ENCODE measurements around the gene LTBP4. TPM values are rescaled to one million over a fixed set of nuclear protein-coding genes. Genes with fewer than 3 reads are reported as not detected.
"Not testable (repeated sequence)": the region's sequence is repeated elsewhere in the genome, so short reads cannot be mapped to it uniquely, and the experiment has no call there.

The LTBP4 gene
- polyA plus RNA-seq, 2 donors = 69.9 to 117 TPM

DNA sequence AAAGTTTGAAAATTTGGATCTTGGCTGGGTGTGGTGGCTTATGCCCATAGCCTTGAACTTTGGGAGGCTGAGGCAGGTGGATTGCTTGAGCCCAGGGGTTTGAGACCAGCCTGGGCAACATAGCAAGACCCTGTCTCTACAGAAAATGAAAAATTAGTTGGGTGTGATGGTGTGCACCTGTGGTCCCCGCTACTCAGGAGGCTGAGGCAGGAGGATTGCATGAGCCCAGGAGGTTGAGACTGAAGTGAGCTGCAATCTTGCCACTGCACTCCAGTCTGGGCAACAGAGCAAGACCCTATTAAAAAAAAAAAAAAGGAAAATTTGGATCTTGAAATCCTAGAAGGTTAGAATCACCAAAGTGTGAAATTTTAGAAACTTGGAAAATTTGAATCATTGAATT is 36.6 kb upstream of the LTBP4 start:
- not testable (repeated sequence) for H3K27ac ChIP-seq (ENCODE audit: low read depth in 2 of 2, low read length in 1 of 2); H3K4me1 ChIP-seq (ENCODE audit: control insufficient read depth in 2 of 2, insufficient read depth in 2 of 2, low read length in 1 of 2); H3K9me3 ChIP-seq (ENCODE audit: control insufficient read depth in 2 of 2, insufficient read depth in 1 of 2, low read depth in 1 of 2, low read length in 1 of 2); H3K36me3 ChIP-seq (ENCODE audit: control insufficient read depth in 2 of 2, insufficient read depth in 2 of 2, low read length in 1 of 2); H3K4me3 ChIP-seq (ENCODE audit: low read depth in 1 of 2, low read length in 2 of 2)
- 86 to 96% methylated on average over 1 of the region's 1 CpG for WGBS, 2 donors
- peaks cover 0 to 13% of the 10 kb centered on the region in 2 donors for H3K27me3 ChIP-seq (ENCODE audit: control insufficient read depth in 1 of 2, insufficient read depth in 2 of 2, low read length in 2 of 2)

DNA sequence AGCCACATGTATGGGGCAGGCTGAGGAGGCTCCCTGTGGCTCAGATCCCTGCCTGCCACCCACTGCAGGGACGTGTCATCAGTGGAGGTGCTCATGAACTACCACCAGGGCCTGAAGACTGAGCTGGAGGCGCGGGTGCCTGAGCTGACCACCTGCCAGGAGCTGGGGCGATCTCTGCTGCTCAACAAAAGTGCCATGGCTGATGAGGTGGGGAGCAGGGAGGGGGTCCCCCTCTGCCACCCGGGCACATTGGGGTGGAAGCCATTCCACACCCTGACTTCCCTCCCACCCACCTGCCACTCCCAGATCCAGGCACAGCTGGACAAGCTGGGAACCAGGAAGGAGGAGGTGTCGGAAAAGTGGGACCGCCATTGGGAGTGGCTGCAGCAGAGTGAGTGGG is 35.8 kb upstream of the LTBP4 start:
- H3K4me1 ChIP-seq (ENCODE audit: control insufficient read depth in 2 of 2, insufficient read depth in 2 of 2, low read length in 1 of 2) = peaks cover 4 to 8% of the 10 kb centered on the region in 2 donors
- peaks cover 0 to 13% of the 10 kb centered on the region in 2 donors for H3K27me3 ChIP-seq (ENCODE audit: control insufficient read depth in 1 of 2, insufficient read depth in 2 of 2, low read length in 2 of 2)
- WGBS, 2 donors = 65 to 76% methylated on average over 7 of the region's 7 CpGs
- no peaks in the 10 kb centered on the region for H3K36me3 ChIP-seq (ENCODE audit: control insufficient read depth in 2 of 2, insufficient read depth in 2 of 2, low read length in 1 of 2)
- H3K4me3 ChIP-seq (ENCODE audit: low read depth in 1 of 2, low read length in 2 of 2) = no peak overlapping the region
- H3K27ac ChIP-seq (ENCODE audit: low read depth in 2 of 2, low read length in 1 of 2) = no peak overlapping the region
- peaks cover 0 to 3% of the 10 kb centered on the region in 2 donors for H3K9me3 ChIP-seq (ENCODE audit: control insufficient read depth in 2 of 2, insufficient read depth in 1 of 2, low read depth in 1 of 2, low read length in 1 of 2)

DNA sequence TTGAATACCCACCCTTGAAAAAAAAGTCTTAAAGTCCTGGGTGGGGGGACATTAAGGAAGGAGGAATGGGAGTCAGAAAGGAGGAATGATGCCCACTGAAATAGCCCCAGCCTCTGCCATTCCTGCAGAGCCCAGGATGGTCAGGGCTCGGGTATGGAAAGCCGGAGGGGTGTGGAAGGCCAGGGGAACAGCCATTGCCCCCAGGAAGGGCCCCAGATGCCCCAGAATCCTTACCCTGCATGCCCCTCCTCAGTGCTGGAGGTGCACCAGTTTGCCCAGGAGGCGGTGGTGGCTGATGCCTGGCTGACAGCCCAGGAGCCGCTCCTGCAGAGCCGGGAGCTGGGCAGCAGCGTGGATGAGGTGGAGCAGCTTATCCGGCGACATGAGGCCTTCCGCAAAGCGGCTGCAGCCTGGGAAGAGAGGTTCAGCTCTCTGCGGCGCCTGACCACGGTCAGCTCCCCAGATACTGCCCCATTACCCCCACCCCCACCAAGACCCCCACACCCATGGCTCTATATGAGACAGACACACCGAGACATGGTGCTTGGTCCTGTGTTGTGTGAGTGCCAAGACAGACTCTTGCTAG is 35.2 kb upstream of the LTBP4 start:
- Histone ChIP-seq H3K4me1 (ENCODE audit: control insufficient read depth in 2 of 2, insufficient read depth in 2 of 2, low read length in 1 of 2) (peaks cover 4 to 8% of the 10 kb centered on the region in 2 donors), H3K27me3 (ENCODE audit: control insufficient read depth in 1 of 2, insufficient read depth in 2 of 2, low read length in 2 of 2) (peaks cover 0 to 9% of the 10 kb centered on the region in 2 donors), H3K9me3 (ENCODE audit: control insufficient read depth in 2 of 2, insufficient read depth in 1 of 2, low read depth in 1 of 2, low read length in 1 of 2) (peaks cover 0 to 3% of the 10 kb centered on the region in 2 donors), H3K4me3 (ENCODE audit: low read depth in 1 of 2, low read length in 2 of 2) (no peak overlapping the region), H3K27ac (ENCODE audit: low read depth in 2 of 2, low read length in 1 of 2) (no peak overlapping the region), H3K36me3 (ENCODE audit: control insufficient read depth in 2 of 2, insufficient read depth in 2 of 2, low read length in 1 of 2) (no peaks in the 10 kb centered on the region)
- WGBS, 2 donors = 46 to 48% methylated on average over 13 to 14 of the region's 14 CpGs

DNA sequence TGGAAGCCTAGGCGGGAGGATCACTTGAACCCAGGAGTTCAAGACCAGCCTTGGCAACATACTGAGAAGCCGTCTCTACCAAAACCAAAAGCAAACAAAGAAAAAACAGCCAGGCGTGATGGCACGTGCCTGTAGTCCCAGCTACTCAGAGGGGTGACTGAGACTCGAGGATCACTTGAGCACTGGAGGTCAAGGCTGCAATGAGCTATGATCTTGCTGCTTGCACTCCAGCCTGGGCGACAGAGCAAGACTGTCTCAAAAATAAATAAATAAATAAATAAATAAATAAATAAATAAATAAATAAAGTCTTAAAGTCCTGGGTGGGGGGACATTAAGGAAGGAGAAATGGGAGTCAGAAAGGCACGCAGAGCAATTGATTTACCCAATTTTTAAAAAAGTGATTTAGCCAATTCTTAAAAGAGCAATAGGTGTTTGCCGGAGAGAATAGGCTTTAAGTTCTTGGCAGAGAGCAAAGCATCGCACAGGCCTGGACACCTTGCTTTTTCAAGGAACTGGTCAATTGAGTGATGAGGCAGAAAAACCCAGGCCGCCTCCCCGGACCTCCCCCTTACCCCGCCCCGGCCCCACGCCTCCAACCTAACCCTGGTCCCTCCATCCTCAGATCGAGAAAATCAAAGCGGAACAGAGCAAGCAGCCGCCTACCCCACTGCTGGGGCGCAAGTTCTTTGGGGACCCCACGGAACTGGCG is 34.0 kb upstream of the LTBP4 start:
- peak overlapping the region in 1 of 2 donors; percentile 12 for H3K4me3 ChIP-seq (ENCODE audit: low read depth in 1 of 2, low read length in 2 of 2)
- peaks cover 0 to 3% of the 10 kb centered on the region in 2 donors for H3K9me3 ChIP-seq (ENCODE audit: control insufficient read depth in 2 of 2, insufficient read depth in 1 of 2, low read depth in 1 of 2, low read length in 1 of 2)
- H3K36me3 ChIP-seq (ENCODE audit: control insufficient read depth in 2 of 2, insufficient read depth in 2 of 2, low read length in 1 of 2) = no peaks in the 10 kb centered on the region
- H3K27ac ChIP-seq (ENCODE audit: low read depth in 2 of 2, low read length in 1 of 2) = no peak overlapping the region
- WGBS, 2 donors = 18 to 19% methylated on average over 20 of the region's 20 CpGs
- peaks cover 4 to 8% of the 10 kb centered on the region in 2 donors for H3K4me1 ChIP-seq (ENCODE audit: control insufficient read depth in 2 of 2, insufficient read depth in 2 of 2, low read length in 1 of 2)
- peaks cover 0 to 9% of the 10 kb centered on the region in 2 donors for H3K27me3 ChIP-seq (ENCODE audit: control insufficient read depth in 1 of 2, insufficient read depth in 2 of 2, low read length in 2 of 2)

DNA sequence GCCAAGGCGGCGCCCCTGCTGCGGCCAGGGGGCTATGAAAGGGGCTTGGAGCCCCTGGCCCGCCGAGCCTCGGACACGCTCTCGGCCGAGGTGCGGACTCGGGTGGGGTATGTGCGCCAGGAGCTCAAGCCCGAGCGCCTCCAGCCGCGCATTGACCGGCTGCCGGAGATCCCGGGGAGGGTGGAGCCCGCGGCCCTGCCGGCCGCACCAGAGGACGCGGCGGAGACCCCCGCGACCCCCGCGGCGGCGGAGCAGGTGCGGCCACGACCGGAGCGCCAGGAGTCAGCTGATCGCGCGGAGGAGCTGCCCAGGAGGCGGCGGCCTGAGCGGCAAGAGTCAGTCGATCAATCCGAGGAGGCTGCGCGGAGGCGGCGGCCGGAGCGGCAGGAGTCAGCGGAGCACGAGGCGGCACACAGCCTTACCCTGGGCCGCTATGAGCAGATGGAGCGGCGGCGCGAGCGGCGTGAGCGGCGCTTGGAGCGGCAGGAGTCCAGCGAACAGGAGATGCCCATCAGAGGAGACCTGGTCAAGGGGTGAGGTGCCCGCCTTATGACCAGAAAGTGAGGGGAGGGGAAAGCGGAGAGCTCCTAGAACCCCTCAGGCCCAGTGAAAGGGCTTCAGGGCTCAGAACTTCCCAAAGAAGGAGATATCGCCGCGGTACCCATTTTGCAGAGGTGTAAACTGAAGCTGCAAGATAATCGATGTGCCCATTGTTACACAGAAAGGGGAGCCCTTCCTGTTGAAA is 33.2 kb upstream of the LTBP4 start:
- Histone ChIP-seq H3K27ac (ENCODE audit: low read depth in 2 of 2, low read length in 1 of 2) (no peak overlapping the region), H3K4me1 (ENCODE audit: control insufficient read depth in 2 of 2, insufficient read depth in 2 of 2, low read length in 1 of 2) (peaks cover 4 to 8% of the 10 kb centered on the region in 2 donors), H3K4me3 (ENCODE audit: low read depth in 1 of 2, low read length in 2 of 2) (peak overlapping the region in 1 of 2 donors; percentile 12), H3K36me3 (ENCODE audit: control insufficient read depth in 2 of 2, insufficient read depth in 2 of 2, low read length in 1 of 2) (no peaks in the 10 kb centered on the region), H3K27me3 (ENCODE audit: control insufficient read depth in 1 of 2, insufficient read depth in 2 of 2, low read length in 2 of 2) (peaks cover 0 to 9% of the 10 kb centered on the region in 2 donors), H3K9me3 (ENCODE audit: control insufficient read depth in 2 of 2, insufficient read depth in 1 of 2, low read depth in 1 of 2, low read length in 1 of 2) (peaks cover 0 to 3% of the 10 kb centered on the region in 2 donors)
- 10 to 12% methylated on average over 70 of the region's 70 CpGs for WGBS, 2 donors

DNA sequence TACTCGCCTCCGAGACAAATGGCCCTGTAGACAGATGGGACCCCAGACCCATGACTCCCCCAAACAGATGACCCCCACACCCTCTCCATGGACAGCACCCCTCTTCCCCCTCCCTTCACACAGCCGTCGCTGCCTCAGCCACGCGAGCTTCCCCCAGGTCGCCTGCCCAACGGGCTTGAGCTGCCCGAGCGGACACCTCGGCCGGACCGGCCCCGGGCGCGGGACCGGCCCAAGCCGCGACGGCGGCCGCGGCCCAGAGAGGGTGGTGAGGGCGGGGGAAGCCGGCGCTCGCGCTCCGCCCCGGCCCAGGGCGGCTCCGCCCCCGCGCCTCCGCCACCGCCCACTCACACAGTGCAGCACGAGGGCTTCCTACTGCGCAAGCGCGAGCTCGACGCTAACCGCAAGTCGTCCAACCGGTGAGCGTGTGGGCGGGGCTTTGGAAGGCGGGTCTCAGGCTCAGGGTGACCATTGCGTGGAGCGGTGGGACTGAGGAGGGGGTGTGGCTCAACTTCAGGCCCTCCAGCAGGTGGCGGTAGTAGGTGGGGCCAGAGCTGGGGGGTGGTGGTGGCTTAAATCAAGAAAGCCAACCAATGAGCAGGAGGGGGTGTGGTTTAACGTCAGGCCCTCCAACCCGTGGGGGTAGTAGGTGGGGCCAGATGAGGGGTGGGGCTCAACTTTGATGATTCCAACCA is 30.7 kb upstream of the LTBP4 start:
- H3K4me1 ChIP-seq (ENCODE audit: control insufficient read depth in 2 of 2, insufficient read depth in 2 of 2, low read length in 1 of 2) = peaks cover 4 to 8% of the 10 kb centered on the region in 2 donors
- H3K27me3 ChIP-seq (ENCODE audit: control insufficient read depth in 1 of 2, insufficient read depth in 2 of 2, low read length in 2 of 2) = peaks cover 0 to 8% of the 10 kb centered on the region in 2 donors
- H3K9me3 ChIP-seq (ENCODE audit: control insufficient read depth in 2 of 2, insufficient read depth in 1 of 2, low read depth in 1 of 2, low read length in 1 of 2) = peaks cover 0 to 3% of the 10 kb centered on the region in 2 donors
- H3K27ac ChIP-seq (ENCODE audit: low read depth in 2 of 2, low read length in 1 of 2) = peak overlapping the region; percentile 22 to 58
- no peaks in the 10 kb centered on the region for H3K36me3 ChIP-seq (ENCODE audit: control insufficient read depth in 2 of 2, insufficient read depth in 2 of 2, low read length in 1 of 2)
- H3K4me3 ChIP-seq (ENCODE audit: low read depth in 1 of 2, low read length in 2 of 2) = peak overlapping the region; percentile 36 to 41
- 0 to 1% methylated on average over 40 to 53 of the region's 53 CpGs for WGBS, 2 donors

DNA sequence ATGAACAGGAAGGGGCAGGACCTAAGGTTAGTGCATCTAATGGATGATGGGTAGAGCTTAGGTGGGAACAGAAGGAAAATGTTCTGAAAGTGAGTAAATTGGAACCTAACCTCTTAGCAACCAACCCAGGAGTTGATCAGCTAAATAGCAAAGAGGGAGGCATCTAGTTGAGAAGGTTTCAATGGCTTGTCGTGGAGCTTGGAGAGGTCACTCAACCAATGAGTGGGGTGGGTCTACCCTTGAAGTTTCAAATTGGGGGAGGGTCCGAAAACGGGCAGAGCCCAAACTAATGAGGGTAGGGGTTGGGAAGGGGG is 30.2 kb upstream of the LTBP4 start:
- peaks cover 7 to 8% of the 10 kb centered on the region in 2 donors for H3K4me1 ChIP-seq (ENCODE audit: control insufficient read depth in 2 of 2, insufficient read depth in 2 of 2, low read length in 1 of 2)
- H3K9me3 ChIP-seq (ENCODE audit: control insufficient read depth in 2 of 2, insufficient read depth in 1 of 2, low read depth in 1 of 2, low read length in 1 of 2) = peaks cover 0 to 3% of the 10 kb centered on the region in 2 donors
- H3K36me3 ChIP-seq (ENCODE audit: control insufficient read depth in 2 of 2, insufficient read depth in 2 of 2, low read length in 1 of 2) = no peaks in the 10 kb centered on the region
- peak overlapping the region in 1 of 2 donors; percentile 55 for H3K27ac ChIP-seq (ENCODE audit: low read depth in 2 of 2, low read length in 1 of 2)
- H3K27me3 ChIP-seq (ENCODE audit: control insufficient read depth in 1 of 2, insufficient read depth in 2 of 2, low read length in 2 of 2) = peaks cover 0 to 7% of the 10 kb centered on the region in 2 donors
- 25 to 31% methylated on average over 3 of the region's 3 CpGs for WGBS, 2 donors
- no peak overlapping the region for H3K4me3 ChIP-seq (ENCODE audit: low read depth in 1 of 2, low read length in 2 of 2)

DNA sequence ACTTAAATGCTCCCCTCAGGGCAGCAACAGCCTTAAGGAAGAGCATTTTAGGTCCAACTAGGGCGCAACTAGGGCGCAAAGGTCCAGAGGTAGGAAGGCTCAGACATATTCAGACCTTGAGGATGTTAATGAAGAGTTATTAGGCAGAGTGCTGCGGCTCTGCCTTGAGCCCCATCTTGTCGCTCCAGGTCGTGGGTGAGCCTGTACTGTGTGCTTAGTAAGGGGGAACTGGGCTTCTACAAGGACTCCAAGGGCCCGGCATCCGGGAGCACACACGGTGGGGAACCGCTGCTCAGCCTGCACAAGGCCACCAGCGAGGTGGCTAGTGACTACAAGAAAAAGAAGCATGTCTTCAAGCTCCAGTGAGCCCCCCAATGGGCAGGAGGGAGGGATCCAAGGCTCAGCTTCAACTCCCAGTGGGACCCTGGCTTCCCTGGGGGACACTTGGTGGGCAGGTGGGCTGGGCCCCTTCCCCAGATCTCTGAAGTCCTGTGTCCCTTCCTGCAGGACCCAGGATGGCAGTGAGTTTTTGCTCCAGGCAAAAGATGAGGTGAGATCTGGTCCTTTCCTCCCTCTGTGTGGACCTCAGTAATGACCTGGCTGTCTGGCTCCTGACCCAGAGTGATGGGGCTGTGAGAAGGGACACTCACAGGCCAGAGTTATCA is 29.2 kb upstream of the LTBP4 start:
- Histone ChIP-seq H3K9me3 (ENCODE audit: control insufficient read depth in 2 of 2, insufficient read depth in 1 of 2, low read depth in 1 of 2, low read length in 1 of 2) (peaks cover 0 to 3% of the 10 kb centered on the region in 2 donors), H3K27ac (ENCODE audit: low read depth in 2 of 2, low read length in 1 of 2) (no peak overlapping the region)
- 80 to 88% methylated on average over 10 of the region's 10 CpGs for WGBS, 2 donors

DNA sequence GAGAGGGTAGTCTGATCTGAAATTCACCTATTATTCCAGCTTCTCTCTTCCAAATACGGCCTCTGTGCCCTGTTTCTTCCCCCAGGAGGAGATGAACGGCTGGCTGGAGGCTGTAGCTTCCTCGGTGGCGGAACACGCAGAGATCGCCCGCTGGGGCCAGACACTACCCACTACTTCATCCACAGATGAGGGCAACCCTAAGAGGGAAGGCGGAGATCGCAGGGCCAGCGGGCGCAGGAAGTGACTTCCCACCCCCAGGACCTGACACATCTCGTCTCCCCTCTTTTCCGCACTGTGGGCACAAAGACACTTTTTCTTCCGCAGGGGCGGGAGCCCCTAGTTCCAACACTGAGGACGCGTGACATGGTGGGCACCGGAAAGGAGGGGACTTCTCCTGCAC is 25.8 kb upstream of the LTBP4 start:
- Histone ChIP-seq H3K27ac (ENCODE audit: low read depth in 2 of 2, low read length in 1 of 2) (no peak overlapping the region), H3K4me3 (ENCODE audit: low read depth in 1 of 2, low read length in 2 of 2) (no peak overlapping the region), H3K9me3 (ENCODE audit: control insufficient read depth in 2 of 2, insufficient read depth in 1 of 2, low read depth in 1 of 2, low read length in 1 of 2) (no peaks in the 10 kb centered on the region), H3K27me3 (ENCODE audit: control insufficient read depth in 1 of 2, insufficient read depth in 2 of 2, low read length in 2 of 2) (no peaks in the 10 kb centered on the region), H3K4me1 (ENCODE audit: control insufficient read depth in 2 of 2, insufficient read depth in 2 of 2, low read length in 1 of 2) (peaks cover 6 to 12% of the 10 kb centered on the region in 2 donors), H3K36me3 (ENCODE audit: control insufficient read depth in 2 of 2, insufficient read depth in 2 of 2, low read length in 1 of 2) (peaks cover 0 to 5% of the 10 kb centered on the region in 2 donors)
- 81 to 83% methylated on average over 18 of the region's 18 CpGs for WGBS, 2 donors

More for the DNA sequence above, 29.2 kb upstream of the LTBP4 start:
- Histone ChIP-seq H3K4me3 (ENCODE audit: low read depth in 1 of 2, low read length in 2 of 2) (no peak overlapping the region), H3K36me3 (ENCODE audit: control insufficient read depth in 2 of 2, insufficient read depth in 2 of 2, low read length in 1 of 2) (no peaks in the 10 kb centered on the region), H3K27me3 (ENCODE audit: control insufficient read depth in 1 of 2, insufficient read depth in 2 of 2, low read length in 2 of 2) (peaks cover 0 to 6% of the 10 kb centered on the region in 2 donors), H3K4me1 (ENCODE audit: control insufficient read depth in 2 of 2, insufficient read depth in 2 of 2, low read length in 1 of 2) (peaks cover 8 to 10% of the 10 kb centered on the region in 2 donors)
